ENCODE data around the gene DPH5. TPM values are rescaled to one million over a fixed set of nuclear protein-coding genes. Genes with fewer than 3 reads are reported as not detected.

DPH5 gene
- total RNA-seq, 6 experiments from 2014 or later: 10.9 to 21.4 (median 16.8) TPM

DNA sequence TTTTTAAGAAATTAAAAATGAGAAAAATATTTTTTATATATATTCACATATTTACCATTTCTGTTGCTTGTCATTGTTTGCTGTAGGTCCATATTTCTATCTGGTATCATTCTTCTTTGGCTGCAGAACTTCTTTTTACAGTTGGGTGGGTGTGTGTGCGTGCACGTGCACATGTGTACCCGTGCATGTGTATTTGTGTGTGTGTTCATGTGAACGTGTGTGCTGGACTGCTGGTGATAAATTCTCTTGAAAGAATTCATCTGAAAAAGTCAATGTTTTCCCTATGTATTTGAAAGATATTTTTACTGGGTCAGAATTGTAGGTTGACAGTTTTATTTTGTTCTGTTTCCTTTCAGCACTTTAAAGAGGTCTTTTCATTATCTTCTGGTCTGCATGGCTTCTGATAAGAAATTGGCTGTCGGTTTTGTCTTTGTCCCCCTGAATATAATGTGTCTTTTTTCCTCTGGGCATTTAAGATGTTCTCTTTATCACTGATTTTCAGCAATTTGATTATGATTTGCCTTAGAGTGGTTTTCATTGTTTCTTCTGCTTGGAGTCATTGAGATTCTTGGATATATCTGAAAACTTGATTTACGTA is 34.5 kb upstream of the DPH5 start:
- 79% methylated on average over 6 of the region's 6 CpGs for WGBS (ENCODE audit: insufficient coverage, low coverage, low lambda C conversion rate, missing lambda C conversion rate)
- no peak overlapping the region for H3K27ac ChIP-seq
- DNase-seq: no peak
- intact Hi-C loops (cut with DNase I): no loop called here
- no peak for ATAC-seq
- H3K4me3 ChIP-seq: no peak overlapping the region
- H3K36me3 ChIP-seq: no peaks in the 10 kb centered on the region
- H3K27me3 ChIP-seq: no peaks in the 10 kb centered on the region
- H3K9me3 ChIP-seq: no peaks in the 10 kb centered on the region
- H3K4me1 ChIP-seq: no peaks in the 10 kb centered on the region
- TF ChIP-seq POLR2A (IDR thresholded peaks at IDR 0.05) (no peak), CTCF (IDR thresholded peaks at IDR 0.05) (no peak)

DNA sequence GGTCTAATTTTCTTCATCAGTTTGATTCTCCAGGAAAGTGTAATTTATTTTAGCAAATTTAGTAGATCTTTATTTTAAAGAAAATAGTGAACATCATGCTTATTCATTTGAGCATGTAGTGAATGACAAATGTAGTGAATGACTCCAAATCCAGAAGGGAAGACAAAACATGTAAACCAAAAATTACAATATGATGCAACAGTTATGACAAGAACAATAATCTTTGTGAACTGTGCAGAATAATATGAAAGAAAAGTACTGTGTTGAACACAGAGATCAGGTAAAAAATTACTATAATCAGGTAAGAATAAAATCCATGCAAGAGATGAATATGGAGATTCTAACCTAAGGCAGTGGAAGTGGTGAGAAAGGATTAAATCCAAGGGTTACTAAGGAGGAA is 30.0 kb upstream of the DPH5 start:
- intact Hi-C loops (cut with DNase I): no loop called here
- no peaks in the 10 kb centered on the region for H3K9me3 ChIP-seq
- no peaks in the 10 kb centered on the region for H3K36me3 ChIP-seq
- no peak overlapping the region for H3K4me3 ChIP-seq
- DNase-seq (no peak), ATAC-seq (no peak)
- H3K27me3 ChIP-seq: no peaks in the 10 kb centered on the region
- H3K27ac ChIP-seq: no peak overlapping the region
- no peaks in the 10 kb centered on the region for H3K4me1 ChIP-seq
- TF ChIP-seq POLR2A (IDR thresholded peaks at IDR 0.05): no peak
- no peak for TF ChIP-seq CTCF (IDR thresholded peaks at IDR 0.05)

GRCh38 chr1:101051688-101052638 is 26.4 kb upstream of the DPH5 start:
- Histone ChIP-seq H3K27ac (no peak overlapping the region), H3K36me3 (no peaks in the 10 kb centered on the region), H3K4me3 (no peak overlapping the region), H3K4me1 (no peaks in the 10 kb centered on the region), H3K9me3 (no peaks in the 10 kb centered on the region), H3K27me3 (no peaks in the 10 kb centered on the region)
- no peak for DNase-seq
- 67% methylated on average over 3 of the region's 3 CpGs for WGBS (ENCODE audit: insufficient coverage, low coverage, low lambda C conversion rate, missing lambda C conversion rate)
- no peak for ATAC-seq
- TF ChIP-seq CTCF (IDR thresholded peaks at IDR 0.05) (no peak), POLR2A (IDR thresholded peaks at IDR 0.05) (no peak)
- intact Hi-C loops (cut with DNase I): no loop called here

- TF ChIP-seq CTCF (IDR thresholded peaks at IDR 0.05): no peak
- TF ChIP-seq POLR2A (IDR thresholded peaks at IDR 0.05): no peak
- Histone ChIP-seq H3K9me3 (no peaks in the 10 kb centered on the region), H3K27ac (no peak overlapping the region), H3K4me3 (no peak overlapping the region), H3K36me3 (no peaks in the 10 kb centered on the region), H3K27me3 (no peaks in the 10 kb centered on the region), H3K4me1 (no peaks in the 10 kb centered on the region)
- WGBS (ENCODE audit: insufficient coverage, low coverage, low lambda C conversion rate, missing lambda C conversion rate): 92% methylated on average over 2 of the region's 2 CpGs
- ATAC-seq: no peak
- no peak for DNase-seq
- intact Hi-C loops (cut with DNase I): no loop called here
Observed at GRCh38 chr1:101050869-101051268, 25.3 kb upstream of the DPH5 start.

All from right lobe of liver (tissue), 6 donors.